NCI-H2081 treated with DMSO at 0.1 percent for 48 hours (cell line): ENCODE results near the gene MRPS15.

Source experiments
- DNase-seq: peaks from one replicate; lab custom pipeline; 2025; lab: John Stamatoyannopoulos, UW

MRPS15 gene

GRCh38 chr1:36419569-36419968 lies 44.6 kb downstream of the MRPS15 start:
- no peak for DNase-seq

GRCh38 chr1:36419140-36419539 lies 45.0 kb downstream of the MRPS15 start:
- DNase-seq: no peak

- DNase-seq: no peak
Observed at GRCh38 chr1:36417931-36418330, 46.3 kb downstream of the MRPS15 start.

- DNase-seq: no peak
Observed at GRCh38 chr1:36415661-36416326, 48.4 kb downstream of the MRPS15 start.

- no peak for DNase-seq
Observed at GRCh38 chr1:36414384-36414783, 49.8 kb downstream of the MRPS15 start.

GRCh38 chr1:36411674-36412648 lies 52.2 kb downstream of the MRPS15 start:
- no peak for DNase-seq

- DNase-seq: no peak
Observed at GRCh38 chr1:36408479-36408878, 55.7 kb downstream of the MRPS15 start.

GRCh38 chr1:36406440-36406839 lies 57.7 kb downstream of the MRPS15 start:
- no peak for DNase-seq
